GM18508 (cell line): ENCODE measurements around the gene POLDIP2.

Experiments
- ATAC-seq: cut with Tn5 transposase; IDR thresholded peaks from one replicate; pipeline ENCODE4 v1.9.1; 2021; ENCODE audit warnings: moderate number of reproducible peaks; ENCODE audit not compliant: insufficient read depth, unreplicated experiment

POLDIP2 gene

GRCh38 chr17:28390984-28391383 is 33.7 kb upstream of the POLDIP2 start:
- no peak for ATAC-seq

GRCh38 chr17:28390563-28390962 is 33.2 kb upstream of the POLDIP2 start:
- no peak for ATAC-seq

- ATAC-seq = no peak
These were observed 32.8 kb upstream of the POLDIP2 start for GRCh38 chr17:28390141-28390540.

DNA sequence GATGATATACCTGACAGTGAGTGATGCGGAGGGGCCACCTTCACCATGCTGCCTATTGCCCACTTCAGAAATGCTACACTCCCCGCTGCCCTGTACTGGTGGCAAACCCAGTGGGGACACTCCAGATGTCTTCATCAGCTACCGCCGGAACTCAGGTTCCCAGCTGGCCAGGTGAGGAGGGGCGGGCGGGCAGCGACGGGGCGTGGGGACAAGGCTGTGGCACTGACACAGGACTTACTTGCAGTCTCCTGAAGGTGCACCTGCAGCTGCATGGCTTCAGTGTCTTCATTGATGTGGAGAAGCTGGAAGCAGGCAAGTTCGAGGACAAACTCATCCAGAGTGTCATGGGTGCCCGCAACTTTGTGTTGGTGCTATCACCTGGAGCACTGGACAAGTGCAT is 30.8 kb upstream of the POLDIP2 start:
- no peak for ATAC-seq

DNA sequence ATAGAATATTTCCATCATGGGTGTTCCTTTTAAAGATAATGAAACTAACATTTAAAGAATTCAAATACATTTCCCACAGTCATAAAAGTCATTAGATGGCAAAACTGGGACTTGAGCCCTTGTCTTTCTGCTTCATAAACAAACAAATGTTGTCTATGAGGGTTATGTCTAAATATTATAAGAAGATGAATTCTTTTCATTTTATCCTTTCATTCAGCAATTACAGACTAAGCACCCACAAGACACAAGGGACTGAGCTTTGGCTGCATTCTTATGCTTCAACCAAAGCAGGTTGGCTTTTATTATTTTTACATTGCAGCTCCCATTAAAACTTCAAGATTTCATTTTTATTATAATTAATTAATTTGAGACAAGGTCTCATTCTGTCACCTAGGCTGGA is 29.1 kb upstream of the POLDIP2 start:
- ATAC-seq = no peak

- ATAC-seq = no peak
These were observed 28.1 kb upstream of the POLDIP2 start for GRCh38 chr17:28385406-28385805.

GRCh38 chr17:28385037-28385400 is 27.7 kb upstream of the POLDIP2 start:
- ATAC-seq = no peak

DNA sequence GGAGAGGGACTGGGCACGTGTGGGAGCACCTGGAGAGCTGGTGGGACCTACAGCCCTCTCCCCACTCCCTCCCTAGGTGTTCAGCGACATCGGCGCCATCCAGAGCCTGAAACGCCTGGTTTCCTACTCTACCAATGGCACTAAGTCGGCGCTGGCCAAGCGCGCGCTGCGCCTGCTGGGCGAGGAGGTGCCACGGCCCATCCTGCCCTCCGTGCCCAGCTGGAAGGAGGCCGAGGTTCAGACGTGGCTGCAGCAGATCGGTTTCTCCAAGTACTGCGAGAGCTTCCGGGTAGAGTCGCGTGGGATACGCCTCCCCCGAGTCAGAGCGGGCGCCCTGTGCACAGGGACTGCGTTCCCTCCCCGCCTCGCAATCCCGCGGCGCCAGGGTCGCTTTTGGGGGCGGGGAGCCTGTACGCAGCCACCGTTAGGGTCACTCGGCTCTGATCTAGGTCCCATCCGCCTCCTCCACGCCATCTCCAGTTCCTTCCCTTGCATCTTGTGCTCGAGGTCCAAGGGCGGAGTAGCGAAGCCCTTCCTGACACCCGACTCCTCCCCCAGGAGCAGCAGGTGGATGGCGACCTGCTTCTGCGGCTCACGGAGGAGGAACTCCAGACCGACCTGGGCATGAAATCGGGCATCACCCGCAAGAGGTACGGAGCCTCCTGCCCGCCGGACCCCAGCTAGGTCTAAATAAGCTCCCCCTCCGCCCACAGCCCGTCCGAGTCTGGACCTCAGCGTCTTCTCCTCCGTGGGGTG is 27.1 kb upstream of the POLDIP2 start:
- no peak for ATAC-seq

- ATAC-seq = no peak
These were observed 24.0 kb upstream of the POLDIP2 start for GRCh38 chr17:28381141-28381825.

DNA sequence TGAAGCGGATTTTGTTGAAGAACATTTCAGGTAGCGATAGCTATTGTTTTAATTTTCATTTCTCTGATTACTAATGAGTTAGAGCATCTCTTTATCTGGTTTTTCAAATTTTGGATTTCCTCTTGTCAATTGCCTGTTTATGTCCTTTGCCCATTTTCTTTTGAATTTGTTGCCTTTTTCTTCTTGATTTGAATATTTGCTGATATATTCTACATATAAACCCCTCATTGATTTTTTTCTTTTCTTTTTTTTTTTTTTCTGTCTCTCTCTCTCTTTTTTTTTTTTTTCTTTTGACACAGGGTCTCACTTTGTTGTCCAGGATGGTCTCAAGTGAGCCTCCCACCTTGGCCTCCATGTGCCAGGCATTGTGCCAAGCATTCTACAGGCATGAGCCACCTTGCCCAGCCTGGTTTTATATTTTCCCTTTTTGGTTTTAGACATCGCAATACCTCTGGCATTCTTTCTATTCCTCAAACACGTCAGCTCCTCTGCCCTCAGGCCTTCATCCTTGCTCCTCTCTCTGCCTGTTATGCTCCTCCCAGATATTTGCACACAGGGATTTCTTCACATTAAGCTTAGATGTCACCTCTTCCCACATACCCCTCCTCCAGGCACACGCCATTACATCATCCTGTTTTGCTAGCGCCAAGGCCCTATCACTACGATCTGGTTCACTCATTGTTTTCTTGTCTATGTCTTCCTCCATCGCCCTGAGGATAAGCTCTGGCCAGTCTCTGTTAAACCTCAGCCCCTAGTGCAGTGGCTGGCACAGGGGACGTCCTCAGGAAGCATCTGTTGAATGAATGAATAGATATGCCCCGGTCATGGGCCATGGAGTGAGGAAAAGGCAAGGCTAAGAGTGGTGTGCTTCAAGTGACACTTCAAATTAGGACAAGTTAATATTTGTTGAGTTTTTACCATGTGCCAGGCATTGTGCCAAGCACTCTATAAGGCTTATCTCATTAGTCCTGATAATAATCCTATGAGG is 22.8 kb upstream of the POLDIP2 start:
- ATAC-seq = no peak

DNA sequence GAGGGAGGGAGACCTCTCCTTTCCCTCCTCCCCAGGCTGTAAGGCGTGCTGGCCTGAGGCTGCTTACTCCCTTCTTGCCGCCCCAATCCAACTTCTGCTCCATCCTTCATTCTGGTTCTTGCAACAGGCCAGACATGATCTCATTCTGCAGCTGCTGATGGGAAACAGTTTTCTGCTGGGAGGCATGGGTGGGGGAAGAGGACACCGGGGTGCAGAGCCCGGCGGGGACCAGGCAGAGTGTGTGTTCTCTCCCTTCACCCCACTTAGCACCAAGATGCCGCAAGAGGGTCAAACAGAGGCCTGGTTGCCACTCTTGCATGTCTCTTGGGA is 15.6 kb upstream of the POLDIP2 start:
- no peak for ATAC-seq

DNA sequence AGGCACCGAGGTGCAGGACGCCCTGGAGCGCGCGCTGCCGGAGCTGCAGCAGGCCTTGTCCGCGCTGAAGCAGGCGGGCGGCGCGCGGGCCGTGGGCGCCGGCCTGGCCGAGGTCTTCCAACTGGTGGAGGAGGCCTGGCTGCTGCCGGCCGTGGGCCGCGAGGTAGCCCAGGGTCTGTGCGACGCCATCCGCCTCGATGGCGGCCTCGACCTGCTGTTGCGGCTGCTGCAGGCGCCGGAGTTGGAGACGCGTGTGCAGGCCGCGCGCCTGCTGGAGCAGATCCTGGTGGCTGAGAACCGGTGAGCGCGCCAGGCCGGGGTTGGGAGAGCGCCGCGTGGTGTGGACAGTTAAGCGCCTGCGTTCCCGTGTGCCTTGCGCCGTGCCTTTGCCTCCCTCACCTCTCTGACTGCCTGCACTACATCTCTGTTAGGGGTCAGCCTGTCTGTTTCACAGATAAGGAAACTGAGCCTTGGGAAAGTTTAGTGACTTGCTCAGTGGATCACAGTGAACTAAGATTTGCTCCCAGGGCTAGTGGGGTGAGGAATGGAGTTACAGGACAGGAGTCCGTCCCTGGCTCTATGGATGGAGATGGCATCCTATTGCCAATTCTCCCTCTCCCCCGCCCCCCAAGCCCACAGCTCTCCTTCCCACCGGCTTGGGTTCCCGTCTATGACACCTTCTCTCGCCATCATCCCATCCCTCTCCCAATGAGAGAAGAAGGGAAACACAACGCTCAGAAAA is 15.0 kb upstream of the POLDIP2 start:
- no peak for ATAC-seq

DNA sequence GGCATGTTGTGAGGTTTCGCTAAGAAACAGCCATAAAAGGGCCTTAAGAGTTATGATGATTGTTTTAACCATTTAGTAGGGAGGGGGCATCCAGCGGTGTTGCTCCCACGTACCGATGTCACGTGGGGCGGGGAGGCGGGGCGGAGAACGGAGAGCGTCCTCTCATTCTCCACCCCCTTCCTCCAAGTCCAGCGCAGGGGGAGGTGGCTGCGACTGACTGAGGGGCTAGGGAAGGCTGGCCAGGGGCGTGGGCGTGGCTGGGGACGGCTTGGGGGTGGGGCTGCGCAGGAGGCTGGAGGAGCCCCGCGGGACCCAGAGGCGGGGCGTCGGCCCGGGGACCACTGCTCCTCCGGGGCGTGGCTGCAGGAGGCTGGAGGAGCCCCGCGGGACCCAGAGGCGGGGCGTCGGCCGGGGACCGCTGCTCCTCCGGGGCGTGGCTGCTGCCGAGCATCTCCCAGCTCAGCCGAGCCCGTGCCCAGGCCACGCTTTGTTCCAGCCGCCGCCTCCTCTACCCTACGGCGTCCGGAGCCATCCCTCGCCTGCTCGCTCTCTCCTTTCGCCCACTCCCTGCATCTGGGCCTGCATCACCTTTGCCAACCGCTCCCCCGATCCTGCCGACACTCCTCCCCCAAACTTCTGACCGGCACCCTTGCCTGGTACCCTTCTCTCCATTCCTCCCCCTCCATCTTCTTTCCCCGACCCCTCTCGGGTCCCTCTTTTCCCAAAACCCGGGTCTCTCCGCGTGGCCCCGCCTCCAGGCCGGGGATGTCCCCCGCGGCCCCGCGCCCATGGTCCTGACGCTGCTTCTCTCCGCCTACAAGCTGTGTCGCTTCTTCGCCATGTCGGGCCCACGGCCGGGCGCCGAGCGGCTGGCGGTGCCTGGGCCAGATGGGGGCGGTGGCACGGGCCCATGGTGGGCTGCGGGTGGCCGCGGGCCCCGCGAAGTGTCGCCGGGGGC is 14.2 kb upstream of the POLDIP2 start, which contains the start of gene SARM1:
SARM1 (plus strand) TSS at position 450 of the 958 bp plus-strand sequence; CDS start at position 789, 339 bp downstream.
- no peak for ATAC-seq

GRCh38 chr17:28370744-28371103 is 13.4 kb upstream of the POLDIP2 start:
- no peak for ATAC-seq

DNA sequence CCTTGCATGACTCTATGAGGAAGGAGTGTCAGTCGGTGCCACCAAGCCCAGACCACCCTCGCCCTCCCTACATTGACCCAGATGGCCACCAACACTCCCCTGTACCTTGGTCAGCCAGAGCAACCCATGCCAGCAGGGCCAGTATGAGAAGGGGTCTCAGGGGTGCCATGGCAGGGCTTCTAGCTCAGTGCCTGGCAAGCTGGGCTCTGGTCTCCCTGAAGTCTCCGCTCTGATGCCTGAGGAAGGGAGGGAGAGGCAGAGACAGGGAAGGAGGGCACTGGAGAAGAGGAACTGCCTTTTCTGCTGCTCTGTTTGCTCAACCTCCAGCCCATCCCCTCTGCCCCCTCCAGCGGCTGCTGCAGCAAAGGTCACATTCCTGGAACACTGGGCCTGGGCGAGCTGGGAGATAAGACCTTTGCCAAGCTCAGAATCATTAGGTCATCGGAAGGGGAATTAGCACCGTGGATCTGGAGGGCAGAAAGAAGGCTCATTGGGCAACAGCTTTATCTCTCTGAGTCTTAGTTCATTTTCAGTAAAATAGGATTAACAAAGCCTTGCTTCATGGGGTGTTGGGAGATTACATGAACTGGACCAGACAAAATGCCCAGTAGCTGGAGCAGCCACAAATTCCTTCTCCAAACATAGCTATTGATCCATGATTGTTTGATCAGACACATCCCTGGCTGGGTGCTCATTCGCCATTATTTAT is 12.9 kb upstream of the POLDIP2 start, which contains the start of gene VTN:
VTN (minus strand) TSS at position 273 of the 709 bp plus-strand sequence; CDS start at position 169, 104 bp downstream.
- no peak for ATAC-seq

- no peak for ATAC-seq
These were observed 12.3 kb upstream of the POLDIP2 start for GRCh38 chr17:28369684-28370034.

- ATAC-seq = no peak
These were observed 11.8 kb upstream of the POLDIP2 start for GRCh38 chr17:28368915-28369683.
